Measurements from ENCODE around the gene SAMD1. TPM values are rescaled to one million over a fixed set of nuclear protein-coding genes. Genes with fewer than 3 reads are reported as not detected.

Gene SAMD1
- 12.5 TPM for total RNA-seq

GRCh38 chr19:14090509-14091080 is at the start of gene SAMD1:
Gene SAMD1, minus strand, starts transcription at chr19:14090751.
- peaks cover 0 to 8% (median 4%) of the 10 kb centered on the region in 3 donors for H3K9me3 ChIP-seq (ENCODE audit: control insufficient read depth in 3 of 3, low read length in 3 of 3)
- H3K4me3 ChIP-seq (ENCODE audit: low read length in 3 of 3) = peak within 1 kb of the TSS; percentile 83 to 87 (median 86)
- H3K4me1 ChIP-seq (ENCODE audit: control insufficient read depth in 3 of 3, insufficient read depth in 3 of 3, low read length in 3 of 3) = peaks cover 3 to 8% (median 7%) of the 10 kb centered on the region in 3 donors
- H3K27ac ChIP-seq (ENCODE audit: low read depth, low read length) = peak within 1 kb of the TSS; percentile 93
- peaks cover 12 to 27% (median 14%) of the 10 kb centered on the region in 3 donors for H3K36me3 ChIP-seq (ENCODE audit: control insufficient read depth in 3 of 3, insufficient read depth in 3 of 3, low read length in 3 of 3)
- H3K9ac ChIP-seq (ENCODE audit: low read depth in 1 of 3, low read length in 3 of 3) = peak within 1 kb of the TSS; percentile 69 to 89 (median 87)
- H3K27me3 ChIP-seq (ENCODE audit: control insufficient read depth in 3 of 3, insufficient read depth in 3 of 3, low read length in 3 of 3) = no peaks in the 10 kb centered on the region

- Histone ChIP-seq H3K4me1 (ENCODE audit: control insufficient read depth in 3 of 3, insufficient read depth in 3 of 3, low read length in 3 of 3) (peaks cover 15 to 35% (median 32%) of the 10 kb centered on the region in 3 donors), H3K27ac (ENCODE audit: low read depth, low read length) (peak overlapping the region; percentile 9), H3K4me3 (ENCODE audit: low read length in 3 of 3) (no peak overlapping the region)
Observed at GRCh38 chr19:14139944-14140343, 49.4 kb upstream of the SAMD1 start.

DNA sequence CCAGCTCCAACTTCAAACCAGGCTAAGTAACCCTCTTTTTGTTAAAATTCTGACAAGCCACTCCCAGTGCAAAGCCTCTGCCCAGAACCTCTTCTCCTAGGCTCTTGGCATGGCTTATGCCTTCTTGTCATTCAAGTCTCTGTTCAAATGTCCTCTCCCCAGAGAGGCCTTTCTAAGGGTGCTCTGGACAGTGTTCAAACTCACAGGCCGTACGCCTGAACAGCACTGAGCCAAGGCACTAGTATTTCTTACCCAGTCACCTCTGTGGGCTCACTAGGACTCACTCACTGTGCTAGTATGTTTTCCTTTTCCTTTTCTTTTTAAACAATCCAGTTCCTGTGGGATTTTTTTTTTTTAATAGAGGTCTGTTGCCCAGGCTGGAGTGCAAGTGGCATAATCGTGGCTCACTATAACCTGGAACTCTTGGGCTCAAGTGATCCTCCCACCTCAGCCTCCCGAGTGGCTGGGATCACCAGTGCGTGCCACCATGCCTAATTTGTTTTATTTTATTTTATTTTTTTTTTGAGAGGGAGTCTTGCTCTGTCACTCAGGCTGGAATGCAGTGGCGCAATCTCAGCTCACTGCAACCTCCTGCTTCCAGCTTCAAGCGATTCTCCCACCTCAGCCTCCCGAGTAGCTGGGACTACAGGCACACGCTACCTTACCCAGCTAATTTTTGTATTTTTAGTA is 48.2 kb upstream of the SAMD1 start:
- H3K36me3 ChIP-seq (ENCODE audit: control insufficient read depth in 3 of 3, insufficient read depth in 3 of 3, low read length in 3 of 3) = no peaks in the 10 kb centered on the region
- peaks cover 15 to 39% (median 35%) of the 10 kb centered on the region in 3 donors for H3K4me1 ChIP-seq (ENCODE audit: control insufficient read depth in 3 of 3, insufficient read depth in 3 of 3, low read length in 3 of 3)
- no peaks in the 10 kb centered on the region for H3K9me3 ChIP-seq (ENCODE audit: control insufficient read depth in 3 of 3, low read length in 3 of 3)
- no peak overlapping the region for H3K4me3 ChIP-seq (ENCODE audit: low read length in 3 of 3)
- H3K9ac ChIP-seq (ENCODE audit: low read depth in 1 of 3, low read length in 3 of 3) = peak overlapping the region in 2 of 3 donors; percentile 20 to 33
- H3K27me3 ChIP-seq (ENCODE audit: control insufficient read depth in 3 of 3, insufficient read depth in 3 of 3, low read length in 3 of 3) = no peaks in the 10 kb centered on the region
- H3K27ac ChIP-seq (ENCODE audit: low read depth, low read length) = peak overlapping the region; percentile 13

More at GRCh38 chr19:14139944-14140343, 49.4 kb upstream of the SAMD1 start:
- Histone ChIP-seq H3K27me3 (ENCODE audit: control insufficient read depth in 3 of 3, insufficient read depth in 3 of 3, low read length in 3 of 3) (no peaks in the 10 kb centered on the region), H3K9ac (ENCODE audit: low read depth in 1 of 3, low read length in 3 of 3) (peak overlapping the region in 2 of 3 donors; percentile 3 to 47), H3K36me3 (ENCODE audit: control insufficient read depth in 3 of 3, insufficient read depth in 3 of 3, low read length in 3 of 3) (no peaks in the 10 kb centered on the region), H3K9me3 (ENCODE audit: control insufficient read depth in 3 of 3, low read length in 3 of 3) (no peaks in the 10 kb centered on the region)

GRCh38 chr19:14136509-14137281 is 46.1 kb upstream of the SAMD1 start, which contains the start of gene ASF1B:
Gene ASF1B, minus strand, starts transcription at chr19:14136589. Its CDS starts 133 bp downstream, at chr19:14136456.
- no peaks in the 10 kb centered on the region for H3K27me3 ChIP-seq (ENCODE audit: control insufficient read depth in 3 of 3, insufficient read depth in 3 of 3, low read length in 3 of 3)
- no peaks in the 10 kb centered on the region for H3K36me3 ChIP-seq (ENCODE audit: control insufficient read depth in 3 of 3, insufficient read depth in 3 of 3, low read length in 3 of 3)
- peak within 1 kb of the TSS; percentile 71 to 83 (median 82) for H3K9ac ChIP-seq (ENCODE audit: low read depth in 1 of 3, low read length in 3 of 3)
- H3K4me3 ChIP-seq (ENCODE audit: low read length in 3 of 3) = peak within 1 kb of the TSS; percentile 64 to 79 (median 77)
- no peaks in the 10 kb centered on the region for H3K9me3 ChIP-seq (ENCODE audit: control insufficient read depth in 3 of 3, low read length in 3 of 3)
- peak within 1 kb of the TSS; percentile 96 for H3K27ac ChIP-seq (ENCODE audit: low read depth, low read length)
- peaks cover 15 to 39% (median 35%) of the 10 kb centered on the region in 3 donors for H3K4me1 ChIP-seq (ENCODE audit: control insufficient read depth in 3 of 3, insufficient read depth in 3 of 3, low read length in 3 of 3)

GRCh38 chr19:14135985-14136508 is 45.5 kb upstream of the SAMD1 start:
- no peaks in the 10 kb centered on the region for H3K27me3 ChIP-seq (ENCODE audit: control insufficient read depth in 3 of 3, insufficient read depth in 3 of 3, low read length in 3 of 3)
- no peaks in the 10 kb centered on the region for H3K36me3 ChIP-seq (ENCODE audit: control insufficient read depth in 3 of 3, insufficient read depth in 3 of 3, low read length in 3 of 3)
- H3K9me3 ChIP-seq (ENCODE audit: control insufficient read depth in 3 of 3, low read length in 3 of 3) = no peaks in the 10 kb centered on the region
- peak overlapping the region in 1 of 3 donors; percentile 59 for H3K9ac ChIP-seq (ENCODE audit: low read depth in 1 of 3, low read length in 3 of 3)
- peaks cover 15 to 39% (median 35%) of the 10 kb centered on the region in 3 donors for H3K4me1 ChIP-seq (ENCODE audit: control insufficient read depth in 3 of 3, insufficient read depth in 3 of 3, low read length in 3 of 3)
- H3K27ac ChIP-seq (ENCODE audit: low read depth, low read length) = peak overlapping the region; percentile 47
- peak overlapping the region; percentile 63 to 76 (median 76) for H3K4me3 ChIP-seq (ENCODE audit: low read length in 3 of 3)

- Histone ChIP-seq H3K27ac (ENCODE audit: low read depth, low read length) (no peak overlapping the region), H3K4me3 (ENCODE audit: low read length in 3 of 3) (no peak overlapping the region), H3K9ac (ENCODE audit: low read depth in 1 of 3, low read length in 3 of 3) (no peak overlapping the region), H3K9me3 (ENCODE audit: control insufficient read depth in 3 of 3, low read length in 3 of 3) (no peaks in the 10 kb centered on the region), H3K4me1 (ENCODE audit: control insufficient read depth in 3 of 3, insufficient read depth in 3 of 3, low read length in 3 of 3) (peaks cover 15 to 40% (median 35%) of the 10 kb centered on the region in 3 donors), H3K36me3 (ENCODE audit: control insufficient read depth in 3 of 3, insufficient read depth in 3 of 3, low read length in 3 of 3) (no peaks in the 10 kb centered on the region), H3K27me3 (ENCODE audit: control insufficient read depth in 3 of 3, insufficient read depth in 3 of 3, low read length in 3 of 3) (no peaks in the 10 kb centered on the region)
Observed at GRCh38 chr19:14135355-14135754, 44.8 kb upstream of the SAMD1 start.

- H3K4me3 ChIP-seq (ENCODE audit: low read length in 3 of 3) = peak overlapping the region in 1 of 3 donors; percentile 31
- H3K27me3 ChIP-seq (ENCODE audit: control insufficient read depth in 3 of 3, insufficient read depth in 3 of 3, low read length in 3 of 3) = no peaks in the 10 kb centered on the region
- H3K36me3 ChIP-seq (ENCODE audit: control insufficient read depth in 3 of 3, insufficient read depth in 3 of 3, low read length in 3 of 3) = no peaks in the 10 kb centered on the region
- peak overlapping the region; percentile 69 for H3K27ac ChIP-seq (ENCODE audit: low read depth, low read length)
- peaks cover 22 to 32% (median 25%) of the 10 kb centered on the region in 3 donors for H3K4me1 ChIP-seq (ENCODE audit: control insufficient read depth in 3 of 3, insufficient read depth in 3 of 3, low read length in 3 of 3)
- H3K9ac ChIP-seq (ENCODE audit: low read depth in 1 of 3, low read length in 3 of 3) = peak overlapping the region in 2 of 3 donors; percentile 15 to 63
- H3K9me3 ChIP-seq (ENCODE audit: control insufficient read depth in 3 of 3, low read length in 3 of 3) = no peaks in the 10 kb centered on the region
Observed at GRCh38 chr19:14127929-14128509, 37.5 kb upstream of the SAMD1 start.

GRCh38 chr19:14127176-14127575 is 36.6 kb upstream of the SAMD1 start:
- peak overlapping the region; percentile 69 for H3K27ac ChIP-seq (ENCODE audit: low read depth, low read length)
- H3K27me3 ChIP-seq (ENCODE audit: control insufficient read depth in 3 of 3, insufficient read depth in 3 of 3, low read length in 3 of 3) = no peaks in the 10 kb centered on the region
- H3K9me3 ChIP-seq (ENCODE audit: control insufficient read depth in 3 of 3, low read length in 3 of 3) = no peaks in the 10 kb centered on the region
- H3K4me3 ChIP-seq (ENCODE audit: low read length in 3 of 3) = no peak overlapping the region
- peaks cover 22 to 32% (median 25%) of the 10 kb centered on the region in 3 donors for H3K4me1 ChIP-seq (ENCODE audit: control insufficient read depth in 3 of 3, insufficient read depth in 3 of 3, low read length in 3 of 3)
- no peaks in the 10 kb centered on the region for H3K36me3 ChIP-seq (ENCODE audit: control insufficient read depth in 3 of 3, insufficient read depth in 3 of 3, low read length in 3 of 3)
- H3K9ac ChIP-seq (ENCODE audit: low read depth in 1 of 3, low read length in 3 of 3) = peak overlapping the region in 2 of 3 donors; percentile 10 to 72

DNA sequence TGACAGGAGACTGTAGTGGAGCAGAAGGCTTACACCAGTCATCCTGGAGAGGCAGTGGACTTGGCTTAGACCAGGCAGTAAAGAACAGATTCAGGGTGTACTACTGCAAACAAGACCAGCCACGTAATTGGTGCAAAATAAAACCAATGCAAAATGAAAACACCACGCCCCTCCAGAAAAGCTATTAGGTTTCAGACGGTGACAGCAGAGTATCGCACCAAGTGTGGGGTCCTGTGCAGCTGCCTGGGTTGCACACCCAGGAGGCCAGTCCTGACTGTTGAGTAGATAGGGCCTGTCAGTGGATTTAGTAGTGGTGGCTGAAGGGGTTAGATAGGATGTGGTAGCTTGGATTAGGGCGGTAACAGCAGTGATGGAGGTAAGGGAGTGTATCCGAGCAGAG is 32.4 kb upstream of the SAMD1 start:
- no peak overlapping the region for H3K27ac ChIP-seq (ENCODE audit: low read depth, low read length)
- peak overlapping the region in 1 of 3 donors; percentile 25 for H3K9ac ChIP-seq (ENCODE audit: low read depth in 1 of 3, low read length in 3 of 3)
- no peaks in the 10 kb centered on the region for H3K9me3 ChIP-seq (ENCODE audit: control insufficient read depth in 3 of 3, low read length in 3 of 3)
- H3K36me3 ChIP-seq (ENCODE audit: control insufficient read depth in 3 of 3, insufficient read depth in 3 of 3, low read length in 3 of 3) = no peaks in the 10 kb centered on the region
- peaks cover 30 to 38% (median 38%) of the 10 kb centered on the region in 3 donors for H3K4me1 ChIP-seq (ENCODE audit: control insufficient read depth in 3 of 3, insufficient read depth in 3 of 3, low read length in 3 of 3)
- no peak overlapping the region for H3K4me3 ChIP-seq (ENCODE audit: low read length in 3 of 3)
- H3K27me3 ChIP-seq (ENCODE audit: control insufficient read depth in 3 of 3, insufficient read depth in 3 of 3, low read length in 3 of 3) = no peaks in the 10 kb centered on the region

Measured in skeletal muscle tissue (tissue), 4 donors.